Measurements from ENCODE around the gene USF2. TPM values are rescaled to one million over a fixed set of nuclear protein-coding genes. Genes with fewer than 3 reads are reported as not detected.

Gene USF2
- total and polyA plus RNA-seq, 2 of the 8 experiments (the other 6 are each of a cell fraction or from before 2014, with no cell fraction given) = 74.1 to 109 TPM

GRCh38 chr19:35269438-35270117 lies 816 bp downstream of the USF2 start (continued):
- TF ChIP-seq RXRA (IDR thresholded peaks at IDR 0.05; ENCODE audit: insufficient read depth, low read depth, low read length) (no peak), KDM5A (IDR thresholded peaks at IDR 0.05; ENCODE audit: low read length) (0 out of 2 replicates have a peak, but pooled peaks have one; percentile 18), SUZ12 (IDR thresholded peaks at IDR 0.05; ENCODE audit: low read length) (no peak), JUND (IDR thresholded peaks at IDR 0.05; ENCODE audit: low read length) (0 out of 2 replicates have a peak, but pooled peaks have one; percentile 16), SRF (IDR thresholded peaks at IDR 0.05; ENCODE audit: low read depth, low read length) (0 out of 2 replicates have a peak, but pooled peaks have one; percentile 1), CREB1 (IDR thresholded peaks at IDR 0.05) (peak; percentile 68), CBX5 (IDR thresholded peaks at IDR 0.05; ENCODE audit: low read depth, low read length) (no peak), TCF12 (IDR thresholded peaks at IDR 0.05; ENCODE audit: low read depth, low read length) (0 out of 2 replicates have a peak, but pooled peaks have one; percentile 71), CHD2 (IDR thresholded peaks at IDR 0.05; ENCODE audit: low read length) (no peak; the same call in 1 of the 2 replicates), KDM4A (IDR thresholded peaks at IDR 0.05; ENCODE audit: low read depth, low read length, severe bottlenecking) (peak; percentile 63), RNF2 (IDR thresholded peaks at IDR 0.05; ENCODE audit: borderline replicate concordance, low read depth, low read length, missing control alignments, poor library complexity, severe bottlenecking) (no peak), RFX5 (IDR thresholded peaks at IDR 0.05; ENCODE audit: borderline replicate concordance, low read depth, low read length) (no peak), POLR2AphosphoS5 (IDR thresholded peaks at IDR 0.05; ENCODE audit: low read depth, low read length) (peak; percentile 72), SIN3A (conservative IDR thresholded peaks at IDR 0.05 in 1 of 2, IDR thresholded peaks at IDR 0.05 in 1 of 2; ENCODE audit: low read depth in 1 of 2, low read length in 2 of 2) (peak; percentile 95 to 98), BCL11A (IDR thresholded peaks at IDR 0.05; ENCODE audit: low read depth in 2 of 2, low read length in 2 of 2) (no peak), HDAC6 (IDR thresholded peaks at IDR 0.05; ENCODE audit: low read depth, low read length) (no peak), MAX (IDR thresholded peaks at IDR 0.05) (0 out of 2 replicates have a peak, but pooled peaks have one; percentile 30), E2F6 (IDR thresholded peaks at IDR 0.05) (no peak), POLR2A (IDR thresholded peaks at IDR 0.05; ENCODE audit: control extremely low read depth in 1 of 2, low read depth in 2 of 2, low read length in 2 of 2) (peak in 1 of 2 experiments; percentile 50; a peak in 2 of 3 replicates), GABPA (IDR thresholded peaks at IDR 0.05; ENCODE audit: borderline replicate concordance, insufficient read depth, low read length) (no peak)
- TF ChIP-seq, protein P1, sequence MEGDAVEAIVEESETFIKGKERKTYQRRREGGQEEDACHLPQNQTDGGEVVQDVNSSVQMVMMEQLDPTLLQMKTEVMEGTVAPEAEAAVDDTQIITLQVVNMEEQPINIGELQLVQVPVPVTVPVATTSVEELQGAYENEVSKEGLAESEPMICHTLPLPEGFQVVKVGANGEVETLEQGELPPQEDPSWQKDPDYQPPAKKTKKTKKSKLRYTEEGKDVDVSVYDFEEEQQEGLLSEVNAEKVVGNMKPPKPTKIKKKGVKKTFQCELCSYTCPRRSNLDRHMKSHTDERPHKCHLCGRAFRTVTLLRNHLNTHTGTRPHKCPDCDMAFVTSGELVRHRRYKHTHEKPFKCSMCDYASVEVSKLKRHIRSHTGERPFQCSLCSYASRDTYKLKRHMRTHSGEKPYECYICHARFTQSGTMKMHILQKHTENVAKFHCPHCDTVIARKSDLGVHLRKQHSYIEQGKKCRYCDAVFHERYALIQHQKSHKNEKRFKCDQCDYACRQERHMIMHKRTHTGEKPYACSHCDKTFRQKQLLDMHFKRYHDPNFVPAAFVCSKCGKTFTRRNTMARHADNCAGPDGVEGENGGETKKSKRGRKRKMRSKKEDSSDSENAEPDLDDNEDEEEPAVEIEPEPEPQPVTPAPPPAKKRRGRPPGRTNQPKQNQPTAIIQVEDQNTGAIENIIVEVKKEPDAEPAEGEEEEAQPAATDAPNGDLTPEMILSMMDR (IDR thresholded peaks at IDR 0.05; ENCODE audit: control extremely low read depth in 1 of 3, insufficient read depth in 1 of 3, low read depth in 1 of 3, low read length in 3 of 3) = peak; percentile 46 to 72 (median 66)

All from H1 (cell line).